ENCODE data around the gene MAGI2. TPM values are rescaled to one million over a fixed set of nuclear protein-coding genes. Genes with fewer than 3 reads are reported as not detected.

Gene MAGI2
- total and polyA plus RNA-seq, 8 donors = 6.1 to 9.2 (median 7.1) TPM

DNA sequence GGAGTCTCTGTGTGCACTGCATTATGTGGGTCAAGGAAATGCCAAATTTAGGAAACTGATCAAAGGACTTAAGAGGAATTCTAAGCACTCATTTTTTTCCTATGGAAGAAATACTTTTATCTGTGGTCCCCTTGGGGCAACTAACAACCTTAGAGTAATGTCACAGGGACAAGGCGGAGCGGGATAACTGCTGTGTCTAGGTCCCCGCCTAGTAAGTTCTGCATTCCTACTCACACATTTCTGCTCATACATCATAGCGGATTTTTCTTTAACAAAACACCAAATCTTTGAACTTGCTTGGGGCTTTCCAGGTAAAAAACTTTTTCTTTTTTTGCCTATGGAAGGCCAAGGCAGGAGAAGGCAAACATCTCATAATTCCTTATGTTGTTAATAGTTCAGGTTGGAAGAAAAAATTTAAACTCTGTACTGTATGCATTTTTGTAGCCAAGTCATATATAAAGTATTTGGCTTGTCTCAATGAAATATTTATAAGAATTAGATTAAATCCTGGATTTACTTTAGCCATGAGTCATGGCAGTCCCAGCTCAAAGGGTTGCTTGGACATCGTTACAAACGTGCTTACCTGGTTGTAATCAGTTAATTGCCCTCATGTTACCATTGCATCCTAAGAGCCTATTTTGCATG lies 1369.9 kb downstream of the MAGI2 start:
- Histone ChIP-seq H3K27ac (no peak overlapping the region), H3K9me3 (no peaks in the 10 kb centered on the region), H3K4me3 (no peak overlapping the region), H3K36me3 (no peaks in the 10 kb centered on the region), H3K4me1 (no peaks in the 10 kb centered on the region), H3K27me3 (no peaks in the 10 kb centered on the region)
- intact Hi-C loops (cut with DNase I) = no loop called here
- ATAC-seq = no peak
- DNase-seq = no peak
- TF ChIP-seq, protein P1, sequence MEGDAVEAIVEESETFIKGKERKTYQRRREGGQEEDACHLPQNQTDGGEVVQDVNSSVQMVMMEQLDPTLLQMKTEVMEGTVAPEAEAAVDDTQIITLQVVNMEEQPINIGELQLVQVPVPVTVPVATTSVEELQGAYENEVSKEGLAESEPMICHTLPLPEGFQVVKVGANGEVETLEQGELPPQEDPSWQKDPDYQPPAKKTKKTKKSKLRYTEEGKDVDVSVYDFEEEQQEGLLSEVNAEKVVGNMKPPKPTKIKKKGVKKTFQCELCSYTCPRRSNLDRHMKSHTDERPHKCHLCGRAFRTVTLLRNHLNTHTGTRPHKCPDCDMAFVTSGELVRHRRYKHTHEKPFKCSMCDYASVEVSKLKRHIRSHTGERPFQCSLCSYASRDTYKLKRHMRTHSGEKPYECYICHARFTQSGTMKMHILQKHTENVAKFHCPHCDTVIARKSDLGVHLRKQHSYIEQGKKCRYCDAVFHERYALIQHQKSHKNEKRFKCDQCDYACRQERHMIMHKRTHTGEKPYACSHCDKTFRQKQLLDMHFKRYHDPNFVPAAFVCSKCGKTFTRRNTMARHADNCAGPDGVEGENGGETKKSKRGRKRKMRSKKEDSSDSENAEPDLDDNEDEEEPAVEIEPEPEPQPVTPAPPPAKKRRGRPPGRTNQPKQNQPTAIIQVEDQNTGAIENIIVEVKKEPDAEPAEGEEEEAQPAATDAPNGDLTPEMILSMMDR (IDR thresholded peaks at IDR 0.05) = no peak

DNA sequence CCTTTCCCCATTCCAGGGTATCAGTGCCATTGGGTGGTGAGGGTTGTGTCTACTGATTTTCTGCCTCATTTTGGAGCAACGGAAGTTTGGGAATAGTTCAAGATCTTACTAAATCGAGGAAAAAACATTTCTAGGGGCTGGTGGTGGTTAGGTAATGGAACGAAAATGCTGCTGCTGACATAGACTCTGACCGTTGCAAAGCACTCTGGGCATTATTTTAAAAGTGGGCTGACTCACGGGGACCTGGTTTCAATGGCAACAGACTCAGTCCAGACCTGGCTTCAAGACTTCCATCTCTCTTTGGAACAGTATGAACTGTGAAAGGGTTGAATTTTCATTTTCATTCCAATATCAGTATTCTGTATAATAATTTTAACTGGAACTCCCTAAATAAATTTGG lies 1370.9 kb downstream of the MAGI2 start:
- Histone ChIP-seq H3K27ac (no peak overlapping the region), H3K27me3 (no peaks in the 10 kb centered on the region), H3K9me3 (no peaks in the 10 kb centered on the region), H3K4me3 (no peak overlapping the region), H3K4me1 (no peaks in the 10 kb centered on the region), H3K36me3 (no peaks in the 10 kb centered on the region)
- no peak for DNase-seq
- ATAC-seq = no peak
- intact Hi-C loops (cut with DNase I) = no loop called here
- TF ChIP-seq, protein P1 (IDR thresholded peaks at IDR 0.05) = no peak

DNA sequence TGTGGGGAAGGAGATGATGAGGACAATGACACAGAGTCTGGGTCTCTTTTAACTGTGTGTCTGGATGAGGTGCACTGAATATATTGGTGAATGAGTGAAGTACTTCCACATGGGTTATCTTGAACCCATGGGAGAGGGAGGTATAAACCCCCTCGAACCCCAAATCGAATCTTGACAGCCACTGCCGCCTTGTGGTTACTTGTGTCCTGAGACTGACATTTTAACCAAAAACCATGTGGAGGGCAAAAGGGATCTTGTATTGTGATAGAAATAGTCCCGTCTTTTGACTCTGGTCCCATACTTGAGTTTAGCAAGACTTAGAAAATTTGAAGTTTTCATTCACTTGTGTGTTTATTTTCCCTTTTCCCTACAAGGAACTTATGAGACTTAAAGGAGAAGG lies 1371.6 kb downstream of the MAGI2 start:
- no peaks in the 10 kb centered on the region for H3K9me3 ChIP-seq
- ATAC-seq (no peak), DNase-seq (no peak)
- H3K4me1 ChIP-seq = no peaks in the 10 kb centered on the region
- no peaks in the 10 kb centered on the region for H3K27me3 ChIP-seq
- no peak overlapping the region for H3K27ac ChIP-seq
- TF ChIP-seq, protein P1 (IDR thresholded peaks at IDR 0.05) = no peak
- no peak overlapping the region for H3K4me3 ChIP-seq
- intact Hi-C loops (cut with DNase I) = no loop called here
- H3K36me3 ChIP-seq = no peaks in the 10 kb centered on the region

DNA sequence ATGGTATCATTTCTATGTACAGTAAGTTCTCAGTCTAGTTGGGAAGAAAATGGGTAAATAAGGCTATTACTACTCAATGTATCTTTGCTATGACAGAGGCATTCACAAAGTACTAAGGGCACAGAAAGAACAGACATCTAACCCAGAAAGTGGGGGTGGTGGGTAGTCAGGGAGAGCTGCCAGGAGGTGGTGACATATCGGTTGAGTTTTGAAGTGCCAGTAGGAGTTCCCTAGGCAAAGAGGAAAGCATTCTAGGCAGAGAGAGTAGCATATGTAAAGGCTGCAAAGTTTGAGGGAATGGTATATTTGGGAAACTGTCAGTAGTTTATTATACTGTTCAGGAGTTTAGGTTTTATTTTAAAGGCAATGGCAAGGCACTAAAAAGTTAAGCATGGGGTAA lies 1372.1 kb downstream of the MAGI2 start:
- ATAC-seq (no peak), DNase-seq (no peak)
- Histone ChIP-seq H3K27ac (no peak overlapping the region), H3K4me3 (no peak overlapping the region), H3K27me3 (no peaks in the 10 kb centered on the region), H3K4me1 (no peaks in the 10 kb centered on the region), H3K36me3 (no peaks in the 10 kb centered on the region), H3K9me3 (no peaks in the 10 kb centered on the region)
- intact Hi-C loops (cut with DNase I) = no loop called here
- TF ChIP-seq, protein P1 (IDR thresholded peaks at IDR 0.05) = no peak

DNA sequence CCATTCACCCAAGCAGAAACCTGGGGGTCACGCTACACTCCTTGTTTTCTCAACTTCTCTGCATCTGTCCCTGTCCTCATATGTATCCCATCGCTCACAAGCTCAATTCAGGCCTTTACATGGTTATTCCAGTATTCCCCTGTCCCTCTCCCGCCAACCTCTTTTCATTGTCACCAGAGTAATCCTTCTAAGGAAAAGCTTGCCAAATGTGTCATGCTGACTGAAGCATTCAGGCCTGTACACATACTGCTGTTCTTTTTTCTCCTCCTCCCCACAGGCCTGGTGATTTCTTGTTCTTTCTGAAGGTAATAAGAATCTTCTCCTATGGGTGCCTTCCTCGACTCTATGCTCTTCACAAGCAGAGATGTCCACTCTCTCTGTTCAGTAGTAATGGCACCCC lies 1372.7 kb downstream of the MAGI2 start:
- H3K27me3 ChIP-seq = no peaks in the 10 kb centered on the region
- H3K27ac ChIP-seq = no peak overlapping the region
- H3K36me3 ChIP-seq = no peaks in the 10 kb centered on the region
- ATAC-seq (no peak), DNase-seq (no peak)
- TF ChIP-seq, protein P1 (IDR thresholded peaks at IDR 0.05) = no peak
- intact Hi-C loops (cut with DNase I) = no loop called here
- no peaks in the 10 kb centered on the region for H3K9me3 ChIP-seq
- no peak overlapping the region for H3K4me3 ChIP-seq
- no peaks in the 10 kb centered on the region for H3K4me1 ChIP-seq

Measured in left lung (tissue), 10 donors.